K562 (cell line): ENCODE measurements around the gene RPL26. TPM values are rescaled to one million over a fixed set of nuclear protein-coding genes. Genes with fewer than 3 reads are reported as not detected.

ENCODE experiments used
- ATAC-seq: fragments of 200-7000 bp; cut with Tn5 transposase; 3 replicates; pipeline ENCODE4 v1.9.1; 2020; ENCODE audit warnings: moderate library complexity
- BruUV-seq: library from RNA; stranded (reverse); fragments of 400-500 nt; replicated peaks from 2 replicates; lab custom pipeline; 2021; lab: Mats Ljungman, UMichigan
- CTCF ChIA-PET: fragments of 300-600 bp; formaldehyde crosslinking; extraction: SDS; loops from one replicate; lab custom pipeline; 2021; ENCODE audit warnings: low intra/inter-chr PET ratio; lab: Yijun Ruan, JAX
- POLR2A ChIA-PET: fragments of 300-600, 350-650 bp; sonication (Branson Sonifier 250); formaldehyde crosslinking; extraction: SDS; loops from one replicate; lab custom pipeline; 2021; ENCODE audit warnings: antibody characterized with exemption, inconsistent platforms; lab: Yijun Ruan, JAX
- DNase-seq, 4 experiments: peaks; one replicate each; pipeline versions ENCODE4 v3.0.0 to v3.0.0-alpha.2; 2011 to 2018; ENCODE audit warnings: low spot score in 3 of 4, mixed read lengths in 3 of 4; ENCODE audit errors: extremely low read depth in 1 of 4
- FAIRE-seq: peaks from 2 replicates; lab custom pipeline; 2011; peaks lifted over from hg19 to GRCh38; lab: Jason Lieb, UNC
- H2AFZ ChIP-seq: 2 replicates; pipeline ENCODE4 v1.6.0; 2011; ENCODE audit warnings: low read depth, low read length, control low read depth, inconsistent platforms
- H3K27ac ChIP-seq: fragments of 200-600 bp; 3 replicates; pipeline ENCODE4 v1.8.0; 2011; ENCODE audit warnings: low read depth, mild to moderate bottlenecking, control low read depth, inconsistent platforms, low read length, moderate library complexity, mixed read lengths; ENCODE audit errors: extremely low read depth
- H3K27me3 ChIP-seq, 2 experiments: fragments of 300-600 bp in 1 of 2; 2 replicates in 1 of 2; 3 replicates in 1 of 2; pipeline versions ENCODE4 v1.6.0 to v1.8.0; 2011; ENCODE audit warnings: inconsistent platforms in 2 of 2, low read length in 2 of 2, mild to moderate bottlenecking in 1 of 2, mixed read lengths in 1 of 2, moderate library complexity in 1 of 2; ENCODE audit not compliant: control insufficient read depth in 2 of 2, insufficient read depth in 2 of 2
- H3K36me3 ChIP-seq: fragments of 300-600 bp; 3 replicates; pipeline ENCODE4 v1.8.0; 2011; ENCODE audit warnings: mild to moderate bottlenecking, low read length, inconsistent platforms; ENCODE audit not compliant: control insufficient read depth, insufficient read depth
- H3K4me1 ChIP-seq, 2 experiments: fragments of 200-600 bp in 1 of 2; replicated peaks in 1 of 2; 2 replicates in 1 of 2; 3 replicates in 1 of 2; pipeline versions ENCODE4 v1.5.1 to v1.8.0; 2011; ENCODE audit warnings: inconsistent platforms in 2 of 2, low read length in 2 of 2, mild to moderate bottlenecking in 1 of 2, mixed read lengths in 1 of 2, moderate library complexity in 1 of 2; ENCODE audit not compliant: control insufficient read depth in 2 of 2, insufficient read depth in 2 of 2
- H3K4me2 ChIP-seq: 2 replicates; pipeline ENCODE4 v1.6.1; 2011; ENCODE audit warnings: low read length, control low read depth, inconsistent platforms, mixed read lengths; ENCODE audit not compliant: insufficient read depth
- H3K4me3 ChIP-seq: fragments of 200-600 bp; sonication (generic), shearing (Covaris generic); 2 replicates; pipeline ENCODE4 v1.5.1; 2016; ENCODE audit warnings: control low read depth, inconsistent platforms
- H3K79me2 ChIP-seq: fragments of 200-600 bp; 3 replicates; pipeline ENCODE4 v1.8.0; 2011; ENCODE audit warnings: low read length, inconsistent platforms; ENCODE audit not compliant: control insufficient read depth, insufficient read depth
- H3K9ac ChIP-seq, 2 experiments: 2 replicates each; pipeline versions ENCODE4 v1.6.0 to v1.6.1; 2011; ENCODE audit warnings: low read depth in 2 of 2, low read length in 2 of 2, control low read depth in 1 of 2, inconsistent platforms in 1 of 2, mild to moderate bottlenecking in 1 of 2, mixed read lengths in 1 of 2; ENCODE audit not compliant: insufficient read depth in 1 of 2
- H3K9me1 ChIP-seq: one replicate; pipeline ENCODE4 v1.6.0; 2011; ENCODE audit warnings: inconsistent platforms, mild to moderate bottlenecking, low read length, moderate library complexity; ENCODE audit not compliant: control insufficient read depth, insufficient read depth
- H3K9me3 ChIP-seq: replicated peaks from 2 replicates; pipeline ENCODE4 v1.5.1; 2011; ENCODE audit warnings: low read depth, low read length, inconsistent platforms; ENCODE audit not compliant: control insufficient read depth, insufficient read depth
- H4K20me1 ChIP-seq: replicated peaks from 2 replicates; pipeline ENCODE4 v1.6.1; 2011; ENCODE audit warnings: low read length, inconsistent platforms, mixed read lengths; ENCODE audit not compliant: control insufficient read depth, insufficient read depth
- BHLHE40 ChIP-seq: IDR thresholded peaks from 2 replicates; pipeline ENCODE4 v1.6.1; 2011; ENCODE audit warnings: low read length, improper control_type of control experiment
- CBFA2T2 ChIP-seq: fragments of 450-650 bp; conservative IDR thresholded peaks from 2 replicates; pipeline ENCODE4 v1.6.1; 2017; ENCODE audit warnings: mild to moderate bottlenecking
- HCFC1 ChIP-seq: IDR thresholded peaks from 2 replicates; pipeline ENCODE4 v1.6.1; 2012; ENCODE audit warnings: low read depth, low read length, improper control_type of control experiment
- IRF2 ChIP-seq: sonication (generic); formaldehyde crosslinking; IDR thresholded peaks from 2 replicates; pipeline ENCODE4 v1.8.1; 2022; ENCODE audit warnings: mild to moderate bottlenecking, missing genetic modification reagents
- MAFG ChIP-seq: fragments of 450-650 bp; conservative IDR thresholded peaks from 2 replicates; pipeline ENCODE4 v1.6.1; 2016; ENCODE audit warnings: missing genetic modification characterization, missing compliant biosample characterization
- MEF2A ChIP-seq: IDR thresholded peaks from 2 replicates; pipeline ENCODE4 v1.6.1; 2011; ENCODE audit warnings: low read depth, mild to moderate bottlenecking, low read length, moderate library complexity; ENCODE audit not compliant: control insufficient read depth
- RBBP5 ChIP-seq: fragments of 200-600 bp; sonication (generic); IDR thresholded peaks from 2 replicates; pipeline ENCODE4 v1.6.1; 2012; ENCODE audit warnings: borderline replicate concordance, mild to moderate bottlenecking, low read length, control low read depth, inconsistent platforms; ENCODE audit not compliant: insufficient read depth, poor library complexity, severe bottlenecking
- SMARCE1 ChIP-seq: fragments of 450-650 bp; IDR thresholded peaks from 2 replicates; pipeline ENCODE4 v1.7.1; 2016; ENCODE audit warnings: mild to moderate bottlenecking
- ZNF212 ChIP-seq: fragments of 450-650 bp; formaldehyde crosslinking; IDR thresholded peaks from 2 replicates; pipeline ENCODE4 v1.4.0; 2020; ENCODE audit warnings: mild to moderate bottlenecking
- ZNF282 ChIP-seq: sonication (generic); formaldehyde crosslinking; IDR thresholded peaks from 2 replicates; pipeline ENCODE4 v1.8.1; 2023; ENCODE audit warnings: missing genetic modification reagents
- ZNF778 ChIP-seq: fragments of 450-650 bp; formaldehyde crosslinking; IDR thresholded peaks from 2 replicates; pipeline ENCODE4 v1.4.0; 2020; ENCODE audit warnings: mild to moderate bottlenecking, moderate library complexity
- WGBS: fragments of 100-300 bp; shearing (Covaris generic); methylation state at CpG from one replicate; pipeline ENCODE4 v1.1.6; 2016; ENCODE audit warnings: low coverage, mixed read lengths; ENCODE audit not compliant: insufficient coverage; ENCODE audit errors: missing lambda C conversion rate; 5-methylcytosine and 5-hydroxymethylcytosine counted together
- in situ Hi-C: fragments of 300-500 bp; cut with MboI; formaldehyde crosslinking; loops from 4 replicates; pipeline ENCODE4 v1.15.0; 2018; ENCODE audit warnings: inconsistent platforms, mixed read lengths
- intact Hi-C: fragments of 100-400 bp; cut with micrococcal nuclease; formaldehyde crosslinking; loops from 2 replicates; pipeline ENCODE4 v1.14.2; 2022
- polyA plus RNA-seq, 8 experiments: library from polyadenylated mRNA; depleted of rRNA in 4 of 8; stranded (reverse) in 5 of 8; unstranded in 3 of 8; fragments of >200 nt; fragmentation: Nextera tagmentation in 2 of 8; fragmentation: Illumina TruSeq in 1 of 8; extraction: Ambion mirVana in 2 of 8; extraction: Trizol in 1 of 8; gene quantifications; 2 replicates each; pipeline versions ENCODE4 v1.2.1 to v1.2.3, GENCODE V29; 2011 to 2014; ENCODE audit warnings: inconsistent platforms in 1 of 8, missing spikeins in 1 of 8
- total RNA-seq, 7 experiments: library from RNA; depleted of rRNA in 6 of 7; stranded (reverse); fragments of >200 nt in 6 of 7; fragmentation: Illumina TruSeq in 2 of 7; extraction: Trizol in 2 of 7; gene quantifications; 2 replicates each; pipeline versions ENCODE4 v1.2.1 to v1.2.3, GENCODE V29; 2011 to 2021; ENCODE audit warnings: low replicate concordance in 1 of 7
- TF ChIP-seq, protein P1 (sequence below): fragments of 450-650 bp; IDR thresholded peaks from 2 replicates; pipeline ENCODE4 v1.6.1; 2016
- TF ChIP-seq, protein P2 (sequence below): sonication (generic); IDR thresholded peaks from 2 replicates; pipeline ENCODE4 v1.6.1; 2016
- TF ChIP-seq, protein P3 (sequence below): fragments of 450-650 bp; IDR thresholded peaks from 2 replicates; pipeline ENCODE4 v1.6.1; 2017; ENCODE audit warnings: antibody characterized with exemption

RPL26 gene
- total and polyA plus RNA-seq, 9 of the 15 experiments (the other 6 are each of a cell fraction or from before 2014, with no cell fraction given) = 1,474 to 4,074 (median 2,904) TPM

DNA sequence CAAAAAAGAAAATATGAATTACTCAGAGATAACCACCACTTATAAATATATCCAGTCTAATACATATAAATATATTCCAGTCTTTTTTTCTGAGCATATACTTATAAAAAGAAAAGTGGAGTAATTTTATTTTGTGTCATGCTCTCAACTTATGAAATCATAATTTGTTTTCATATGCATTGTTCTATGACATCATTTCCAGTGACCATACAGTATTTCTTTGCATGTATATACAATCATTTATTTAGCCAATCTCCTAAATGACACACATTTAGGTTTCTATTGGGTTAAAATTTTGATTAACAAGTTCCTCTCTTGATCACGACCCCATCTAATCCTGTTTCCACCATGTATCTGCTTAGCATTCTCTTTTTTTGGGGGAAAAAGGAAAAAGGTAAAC lies 36.3 kb upstream of the RPL26 start:
- no peak for ATAC-seq
- Histone ChIP-seq H3K9ac (no peak overlapping the region), H2AFZ (peak overlapping the region; percentile 78; the same call in 1 of the 2 replicates), H3K9me1 (no peaks in the 10 kb centered on the region), H3K4me3 (no peak overlapping the region), H4K20me1 (no peaks in the 10 kb centered on the region), H3K27ac (no peak overlapping the region), H3K79me2 (no peaks in the 10 kb centered on the region), H3K27me3 (no peaks in the 10 kb centered on the region)
- ChIA-PET CTCF (no interaction called here), POLR2A (interaction anchor here (1.2 to 1.7 kb wide), 4 partner anchors 11 to 39 kb away, joined by 3 to 6 read pairs (median 5); partner anchors contain the start of gene NDEL1)
- BruUV-seq = no TSS peak
- in situ Hi-C loops (no loop called here), intact Hi-C loops (loop anchor here (10.0 kb wide), 1 partner anchor 325 kb away; the partner anchor contains the start of gene CCDC42)
- no peak for FAIRE-seq
- TF ChIP-seq HCFC1 = no peak
- TF ChIP-seq BHLHE40 = no peak
- no peak for TF ChIP-seq RBBP5
- TF ChIP-seq MEF2A = no peak
- TF ChIP-seq, protein P1, sequence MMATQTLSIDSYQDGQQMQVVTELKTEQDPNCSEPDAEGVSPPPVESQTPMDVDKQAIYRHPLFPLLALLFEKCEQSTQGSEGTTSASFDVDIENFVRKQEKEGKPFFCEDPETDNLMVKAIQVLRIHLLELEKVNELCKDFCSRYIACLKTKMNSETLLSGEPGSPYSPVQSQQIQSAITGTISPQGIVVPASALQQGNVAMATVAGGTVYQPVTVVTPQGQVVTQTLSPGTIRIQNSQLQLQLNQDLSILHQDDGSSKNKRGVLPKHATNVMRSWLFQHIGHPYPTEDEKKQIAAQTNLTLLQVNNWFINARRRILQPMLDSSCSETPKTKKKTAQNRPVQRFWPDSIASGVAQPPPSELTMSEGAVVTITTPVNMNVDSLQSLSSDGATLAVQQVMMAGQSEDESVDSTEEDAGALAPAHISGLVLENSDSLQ = no peak
- TF ChIP-seq, protein P2, sequence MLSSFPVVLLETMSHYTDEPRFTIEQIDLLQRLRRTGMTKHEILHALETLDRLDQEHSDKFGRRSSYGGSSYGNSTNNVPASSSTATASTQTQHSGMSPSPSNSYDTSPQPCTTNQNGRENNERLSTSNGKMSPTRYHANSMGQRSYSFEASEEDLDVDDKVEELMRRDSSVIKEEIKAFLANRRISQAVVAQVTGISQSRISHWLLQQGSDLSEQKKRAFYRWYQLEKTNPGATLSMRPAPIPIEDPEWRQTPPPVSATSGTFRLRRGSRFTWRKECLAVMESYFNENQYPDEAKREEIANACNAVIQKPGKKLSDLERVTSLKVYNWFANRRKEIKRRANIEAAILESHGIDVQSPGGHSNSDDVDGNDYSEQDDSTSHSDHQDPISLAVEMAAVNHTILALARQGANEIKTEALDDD = no peak
- TF ChIP-seq, protein P3, sequence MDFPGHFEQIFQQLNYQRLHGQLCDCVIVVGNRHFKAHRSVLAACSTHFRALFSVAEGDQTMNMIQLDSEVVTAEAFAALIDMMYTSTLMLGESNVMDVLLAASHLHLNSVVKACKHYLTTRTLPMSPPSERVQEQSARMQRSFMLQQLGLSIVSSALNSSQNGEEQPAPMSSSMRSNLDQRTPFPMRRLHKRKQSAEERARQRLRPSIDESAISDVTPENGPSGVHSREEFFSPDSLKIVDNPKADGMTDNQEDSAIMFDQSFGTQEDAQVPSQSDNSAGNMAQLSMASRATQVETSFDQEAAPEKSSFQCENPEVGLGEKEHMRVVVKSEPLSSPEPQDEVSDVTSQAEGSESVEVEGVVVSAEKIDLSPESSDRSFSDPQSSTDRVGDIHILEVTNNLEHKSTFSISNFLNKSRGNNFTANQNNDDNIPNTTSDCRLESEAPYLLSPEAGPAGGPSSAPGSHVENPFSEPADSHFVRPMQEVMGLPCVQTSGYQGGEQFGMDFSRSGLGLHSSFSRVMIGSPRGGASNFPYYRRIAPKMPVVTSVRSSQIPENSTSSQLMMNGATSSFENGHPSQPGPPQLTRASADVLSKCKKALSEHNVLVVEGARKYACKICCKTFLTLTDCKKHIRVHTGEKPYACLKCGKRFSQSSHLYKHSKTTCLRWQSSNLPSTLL = no peak
- no peak for TF ChIP-seq SMARCE1
- TF ChIP-seq IRF2 (CRISPR knock-in tag) = no peak
- no peak for TF ChIP-seq ZNF778 (CRISPR knock-in tag)
- no peak for TF ChIP-seq MAFG (tag)
- TF ChIP-seq ZNF282 (CRISPR knock-in tag) = no peak
- TF ChIP-seq ZNF212 = no peak
- TF ChIP-seq CBFA2T2 = no peak
- TF ChIP-seq, all 486 proteins: peak for 0
- DNase-seq = no peak
- Histone ChIP-seq H3K9me3 (no peaks in the 10 kb centered on the region), H3K4me2 (no peak overlapping the region), H3K4me1 (peaks cover 0 to 25% of the 10 kb centered on the region in 2 experiments; a peak in 3 of 5 replicates), H3K36me3 (no peaks in the 10 kb centered on the region)
- 60% methylated on average over 1 of the region's 1 CpG for WGBS
